Measurements from ENCODE around the gene TYK2.

DNA sequence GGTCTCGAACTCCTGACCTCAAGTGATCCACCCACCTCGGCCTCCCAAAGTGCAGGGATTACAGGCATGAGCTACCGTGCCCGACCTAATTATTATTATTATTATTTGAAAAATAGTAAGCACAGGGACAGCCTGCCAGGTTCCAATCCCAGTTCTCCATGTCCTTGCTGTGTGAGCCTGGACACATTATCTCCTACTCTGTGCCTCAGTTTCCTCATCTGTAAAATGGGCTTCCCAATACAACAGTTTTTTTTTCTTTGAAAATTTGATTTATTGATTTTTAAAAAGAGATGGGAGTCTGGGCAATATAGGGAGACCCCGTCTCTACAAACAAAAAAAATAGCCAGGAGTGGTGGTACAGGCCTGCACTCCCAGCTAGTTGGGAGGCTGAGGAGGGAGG lies 74.0 kb downstream of the TYK2 start:
- no peak for TF ChIP-seq CTCF (IDR thresholded peaks at IDR 0.05)
- TF ChIP-seq POLR2A (IDR thresholded peaks at IDR 0.05) = no peak

Measured in body of pancreas (tissue), 4 donors.